Mucosa of stomach (tissue), 1 donor: ENCODE results near the gene UBD.

Source experiments
- H3K27me3 ChIP-seq: one replicate; pipeline ENCODE4 v1.7.0; 2013; ENCODE audit warnings: mild to moderate bottlenecking, low read length; ENCODE audit not compliant: control insufficient read depth, insufficient read depth
- H3K36me3 ChIP-seq: one replicate; pipeline ENCODE4 v1.7.0; 2013; ENCODE audit warnings: low read length; ENCODE audit not compliant: control insufficient read depth, insufficient read depth
- H3K4me1 ChIP-seq: one replicate; pipeline ENCODE4 v1.7.0; 2013; ENCODE audit warnings: mild to moderate bottlenecking, low read length; ENCODE audit not compliant: control insufficient read depth, insufficient read depth
- H3K4me3 ChIP-seq: one replicate; pipeline ENCODE4 v1.7.0; 2013; ENCODE audit warnings: low read length
- H3K9ac ChIP-seq: one replicate; pipeline ENCODE4 v1.7.0; 2013; ENCODE audit warnings: mild to moderate bottlenecking, low read length, moderate library complexity
- H3K9me3 ChIP-seq: one replicate; pipeline ENCODE4 v1.7.0; 2013; ENCODE audit warnings: mild to moderate bottlenecking, low read length, moderate library complexity; ENCODE audit not compliant: control insufficient read depth
- donor health status: Pancreatic carcinoma.

The UBD gene

GRCh38 chr6:29557320-29557719 lies 2.2 kb downstream of the UBD start:
- Histone ChIP-seq H3K36me3 (no peaks in the 10 kb centered on the region), H3K9ac (no peak overlapping the region), H3K27me3 (peaks cover 24% of the 10 kb centered on the region), H3K4me3 (no peak overlapping the region), H3K4me1 (peaks cover 12% of the 10 kb centered on the region), H3K9me3 (no peaks in the 10 kb centered on the region)

DNA sequence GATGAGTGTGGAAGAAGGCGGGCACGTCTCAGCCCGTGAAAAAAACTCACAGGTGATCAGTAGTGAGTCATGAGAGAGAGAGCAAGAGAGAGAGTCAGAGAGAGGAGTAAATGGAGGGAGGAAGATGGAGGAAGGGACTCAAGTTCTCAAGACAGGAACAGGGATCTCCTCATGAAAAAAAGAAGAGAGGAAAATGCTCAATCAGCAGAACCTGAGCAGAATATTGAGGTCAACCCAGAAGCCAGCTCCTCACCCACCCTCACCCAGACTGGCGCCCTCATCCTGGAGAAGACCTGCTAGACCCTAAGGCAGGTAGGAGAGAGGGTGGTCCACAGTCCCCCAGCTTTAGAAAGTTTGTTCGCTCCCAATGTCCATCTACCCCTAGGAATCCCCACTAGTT lies 4.8 kb downstream of the UBD start:
- H3K27me3 ChIP-seq = peaks cover 24% of the 10 kb centered on the region

DNA sequence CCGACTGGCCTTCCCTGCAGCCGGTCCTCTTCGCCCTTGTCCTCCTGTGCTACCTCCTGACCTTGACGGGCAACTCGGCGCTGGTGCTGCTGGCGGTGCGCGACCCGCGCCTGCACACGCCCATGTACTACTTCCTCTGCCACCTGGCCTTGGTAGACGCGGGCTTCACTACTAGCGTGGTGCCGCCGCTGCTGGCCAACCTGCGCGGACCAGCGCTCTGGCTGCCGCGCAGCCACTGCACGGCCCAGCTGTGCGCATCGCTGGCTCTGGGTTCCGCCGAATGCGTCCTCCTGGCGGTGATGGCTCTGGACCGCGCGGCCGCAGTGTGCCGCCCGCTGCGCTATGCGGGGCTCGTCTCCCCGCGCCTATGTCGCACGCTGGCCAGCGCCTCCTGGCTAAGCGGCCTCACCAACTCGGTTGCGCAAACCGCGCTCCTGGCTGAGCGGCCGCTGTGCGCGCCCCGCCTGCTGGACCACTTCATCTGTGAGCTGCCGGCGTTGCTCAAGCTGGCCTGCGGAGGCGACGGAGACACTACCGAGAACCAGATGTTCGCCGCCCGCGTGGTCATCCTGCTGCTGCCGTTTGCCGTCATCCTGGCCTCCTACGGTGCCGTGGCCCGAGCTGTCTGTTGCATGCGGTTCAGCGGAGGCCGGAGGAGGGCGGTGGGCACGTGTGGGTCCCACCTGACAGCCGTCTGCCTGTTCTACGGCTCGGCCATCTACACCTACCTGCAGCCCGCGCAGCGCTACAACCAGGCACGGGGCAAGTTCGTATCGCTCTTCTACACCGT lies 6.1 kb downstream of the UBD start:
- peak overlapping the region; percentile 15 for H3K4me3 ChIP-seq
- H3K9ac ChIP-seq = no peak overlapping the region

More for the DNA sequence above, 4.8 kb downstream of the UBD start:
- no peaks in the 10 kb centered on the region for H3K9me3 ChIP-seq
- H3K9ac ChIP-seq = no peak overlapping the region
- no peaks in the 10 kb centered on the region for H3K36me3 ChIP-seq
- H3K4me1 ChIP-seq = peaks cover 12% of the 10 kb centered on the region
- no peak overlapping the region for H3K4me3 ChIP-seq

GRCh38 chr6:29552512-29553051 lies 7.0 kb downstream of the UBD start:
- no peak overlapping the region for H3K4me3 ChIP-seq
- H3K9me3 ChIP-seq = no peaks in the 10 kb centered on the region
- H3K36me3 ChIP-seq = no peaks in the 10 kb centered on the region
- H3K9ac ChIP-seq = no peak overlapping the region
- peaks cover 12% of the 10 kb centered on the region for H3K4me1 ChIP-seq
- H3K27me3 ChIP-seq = peaks cover 24% of the 10 kb centered on the region

More for the DNA sequence above, 6.1 kb downstream of the UBD start:
- Histone ChIP-seq H3K27me3 (peaks cover 24% of the 10 kb centered on the region), H3K9me3 (no peaks in the 10 kb centered on the region), H3K36me3 (no peaks in the 10 kb centered on the region), H3K4me1 (peaks cover 12% of the 10 kb centered on the region)

GRCh38 chr6:29547573-29547972 lies 12.0 kb downstream of the UBD start:
- Histone ChIP-seq H3K27me3 (peaks cover 6% of the 10 kb centered on the region), H3K36me3 (no peaks in the 10 kb centered on the region), H3K4me3 (no peak overlapping the region), H3K9me3 (no peaks in the 10 kb centered on the region), H3K9ac (no peak overlapping the region), H3K4me1 (no peaks in the 10 kb centered on the region)

DNA sequence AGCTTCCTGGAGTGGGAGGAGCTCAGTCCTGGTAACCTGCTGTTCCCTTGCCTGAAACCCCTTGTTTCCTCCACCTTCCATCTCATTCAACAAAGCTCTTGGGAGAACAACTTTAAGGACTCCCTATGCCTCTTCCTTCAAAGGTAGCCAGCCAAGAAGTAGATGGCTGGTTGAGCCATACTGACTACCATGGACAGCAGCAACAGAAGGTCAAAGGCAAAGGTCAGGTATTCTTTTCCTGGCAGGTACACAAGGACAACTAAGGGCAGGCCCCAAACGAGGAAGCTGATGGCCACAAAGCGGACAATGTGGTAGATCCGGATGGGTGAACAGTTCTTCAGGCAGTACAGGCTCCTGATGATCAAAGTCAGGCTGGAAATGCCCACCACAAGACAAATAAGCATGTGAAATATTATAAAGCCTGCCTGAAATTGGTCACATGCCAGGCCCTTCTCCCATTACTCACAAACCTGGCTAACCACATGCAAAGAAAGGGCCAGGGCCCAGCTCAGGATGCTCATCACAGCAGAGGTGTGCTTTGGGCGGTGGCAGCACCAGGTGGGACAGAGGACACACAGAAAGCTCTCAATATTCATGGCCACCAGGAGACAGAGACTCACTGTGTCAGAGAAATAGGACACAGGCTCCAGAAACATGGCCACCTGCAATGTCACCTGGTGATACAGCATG lies 21.7 kb downstream of the UBD start:
- Histone ChIP-seq H3K4me3 (no peak overlapping the region), H3K9me3 (no peaks in the 10 kb centered on the region), H3K9ac (no peak overlapping the region), H3K36me3 (no peaks in the 10 kb centered on the region), H3K27me3 (peaks cover 5% of the 10 kb centered on the region), H3K4me1 (no peaks in the 10 kb centered on the region)

DNA sequence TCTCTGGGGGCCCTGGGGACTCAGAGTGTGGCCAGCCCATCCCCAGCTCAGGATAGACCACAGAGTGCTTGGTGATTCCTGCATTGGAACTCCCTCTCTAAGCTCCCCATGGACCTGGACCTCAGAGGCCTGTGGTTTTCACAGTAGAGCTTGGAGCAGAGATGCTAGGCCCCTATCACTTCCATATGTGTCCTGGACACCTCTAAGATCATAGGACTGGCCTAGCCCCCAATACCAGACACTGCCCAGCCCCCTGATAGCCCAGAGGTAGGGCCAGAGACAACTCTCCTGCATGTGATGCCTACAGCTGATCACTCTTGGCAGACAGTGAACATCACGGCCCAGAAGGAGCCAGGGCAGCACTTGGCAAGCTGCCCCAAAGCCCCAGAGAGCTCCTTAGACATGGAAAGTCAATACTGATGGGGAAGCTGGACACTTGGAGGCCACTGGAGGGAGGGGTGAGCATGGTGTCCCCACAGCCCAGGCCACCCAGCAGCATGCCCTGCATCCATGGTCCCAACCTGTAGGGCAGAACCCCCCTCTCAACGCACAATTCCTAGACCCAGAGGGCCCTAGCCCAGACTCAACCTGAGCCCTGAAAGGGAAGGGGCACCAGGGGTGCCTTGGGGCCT lies 27.1 kb downstream of the UBD start:
- H3K9ac ChIP-seq = no peak overlapping the region
- no peaks in the 10 kb centered on the region for H3K36me3 ChIP-seq
- no peak overlapping the region for H3K4me3 ChIP-seq
- no peaks in the 10 kb centered on the region for H3K9me3 ChIP-seq
- H3K27me3 ChIP-seq = peaks cover 3% of the 10 kb centered on the region
- no peaks in the 10 kb centered on the region for H3K4me1 ChIP-seq

- Histone ChIP-seq H3K4me1 (no peaks in the 10 kb centered on the region), H3K9ac (no peak overlapping the region), H3K9me3 (no peaks in the 10 kb centered on the region), H3K27me3 (peaks cover 3% of the 10 kb centered on the region), H3K36me3 (no peaks in the 10 kb centered on the region), H3K4me3 (no peak overlapping the region)
Observed at GRCh38 chr6:29531668-29532067, 27.9 kb downstream of the UBD start.

GRCh38 chr6:29530671-29531310 lies 28.7 kb downstream of the UBD start:
- no peak overlapping the region for H3K9ac ChIP-seq
- H3K4me1 ChIP-seq = no peaks in the 10 kb centered on the region
- H3K4me3 ChIP-seq = no peak overlapping the region
- no peaks in the 10 kb centered on the region for H3K36me3 ChIP-seq
- H3K27me3 ChIP-seq = peaks cover 3% of the 10 kb centered on the region
- no peaks in the 10 kb centered on the region for H3K9me3 ChIP-seq

- Histone ChIP-seq H3K9ac (no peak overlapping the region), H3K4me3 (no peak overlapping the region), H3K36me3 (no peaks in the 10 kb centered on the region), H3K27me3 (peaks cover 3% of the 10 kb centered on the region), H3K9me3 (no peaks in the 10 kb centered on the region), H3K4me1 (no peaks in the 10 kb centered on the region)
Observed at GRCh38 chr6:29529956-29530355, 29.6 kb downstream of the UBD start.

- H3K9me3 ChIP-seq = no peaks in the 10 kb centered on the region
- no peaks in the 10 kb centered on the region for H3K4me1 ChIP-seq
Observed at GRCh38 chr6:29528988-29529560, 30.5 kb downstream of the UBD start.

More at GRCh38 chr6:29528988-29529560, 30.5 kb downstream of the UBD start:
- H3K36me3 ChIP-seq = no peaks in the 10 kb centered on the region
- no peak overlapping the region for H3K4me3 ChIP-seq
- peaks cover 3% of the 10 kb centered on the region for H3K27me3 ChIP-seq
- no peak overlapping the region for H3K9ac ChIP-seq
